Left lobe of liver (tissue), 2 donors: ENCODE measurements around the gene CD99L2. TPM values are rescaled to one million over a fixed set of nuclear protein-coding genes. Genes with fewer than 3 reads are reported as not detected.

ENCODE experiments used
- ATAC-seq: fragments of 200-7000 bp; cut with Tn5 transposase; one replicate; pipeline ENCODE4 v1.9.1; 2020; ENCODE audit warnings: mild to moderate bottlenecking, moderate library complexity
- DNase-seq: peaks from one replicate; pipeline ENCODE4 v3.0.0-alpha.2; 2020; ENCODE audit warnings: low spot score
- total RNA-seq: library from RNA; stranded (reverse); gene quantifications from one replicate; pipeline ENCODE4 v1.2.1, GENCODE V29; 2021
- donor health status: DM: no; HTN: no; CAD: no; lungs with moderate emphysema.
- donor health status: DM: no; HTN: yes; CAD: no.

The CD99L2 gene
- total RNA-seq, 1 donor from 2014 or later = 36.7 TPM

- ATAC-seq (no peak), DNase-seq (no peak)
Measured at GRCh38 chrX:150806827-150807226, 91.6 kb downstream of the CD99L2 start.

GRCh38 chrX:150805736-150806135, 92.7 kb downstream of the CD99L2 start:
- ATAC-seq (no peak), DNase-seq (no peak)

- no peak for DNase-seq
- no peak for ATAC-seq
Measured at GRCh38 chrX:150792949-150793527, 105.4 kb downstream of the CD99L2 start.

GRCh38 chrX:150790021-150790420, 108.4 kb downstream of the CD99L2 start:
- DNase-seq (no peak), ATAC-seq (no peak)

- ATAC-seq (no peak), DNase-seq (no peak)
Measured at GRCh38 chrX:150781677-150782076, 116.8 kb downstream of the CD99L2 start.

GRCh38 chrX:150779385-150779784, 119.1 kb downstream of the CD99L2 start:
- ATAC-seq (no peak), DNase-seq (no peak)

GRCh38 chrX:150777328-150777992, 121.0 kb downstream of the CD99L2 start:
- ATAC-seq (no peak), DNase-seq (no peak)

GRCh38 chrX:150775569-150776350, 122.7 kb downstream of the CD99L2 start:
- ATAC-seq = no peak
- DNase-seq = no peak

- DNase-seq = no peak
- no peak for ATAC-seq
Measured at GRCh38 chrX:150774798-150775568, 123.5 kb downstream of the CD99L2 start.

- DNase-seq (peak; percentile 49), ATAC-seq (peak; percentile 71)
Measured at GRCh38 chrX:150773634-150774033, 124.8 kb downstream of the CD99L2 start.

- ATAC-seq (no peak), DNase-seq (no peak)
Measured at GRCh38 chrX:150773117-150773516, 125.4 kb downstream of the CD99L2 start.

- DNase-seq (peak; percentile 77), ATAC-seq (peak; percentile 92)
Measured at GRCh38 chrX:150772150-150772970, 126.1 kb downstream of the CD99L2 start.

GRCh38 chrX:150771116-150771515, 127.4 kb downstream of the CD99L2 start:
- DNase-seq (no peak), ATAC-seq (no peak)

- ATAC-seq (no peak), DNase-seq (no peak)
Measured at GRCh38 chrX:150770623-150771022, 127.8 kb downstream of the CD99L2 start.

- DNase-seq = no peak
- ATAC-seq = no peak
Measured at GRCh38 chrX:150769408-150769807, 129.1 kb downstream of the CD99L2 start.

GRCh38 chrX:150768580-150769190, 129.8 kb downstream of the CD99L2 start:
- ATAC-seq (no peak), DNase-seq (no peak)

- no peak for DNase-seq
- no peak for ATAC-seq
Measured at GRCh38 chrX:150768132-150768485, 130.4 kb downstream of the CD99L2 start.

GRCh38 chrX:150767475-150768131, 130.9 kb downstream of the CD99L2 start:
- no peak for ATAC-seq
- no peak for DNase-seq

GRCh38 chrX:150767045-150767395, 131.4 kb downstream of the CD99L2 start:
- no peak for DNase-seq
- peak; percentile 41 for ATAC-seq
